Keratinocyte (primary cell): Measurements from ENCODE around the gene AIG1. TPM values are rescaled to one million over a fixed set of nuclear protein-coding genes. Genes with fewer than 3 reads are reported as not detected.
"Not testable (repeated sequence)": the region's sequence is repeated elsewhere in the genome, so short reads cannot be mapped to it uniquely, and the experiment has no call there.

Experiments used
- DNase-seq: peaks from one replicate; pipeline ENCODE4 v3.0.0-alpha.2; 2011; ENCODE audit warnings: low read depth, missing footprints, low spot score
- FAIRE-seq: peaks from 2 replicates; lab custom pipeline; 2011; peaks lifted over from hg19 to GRCh38; lab: Jason Lieb, UNC
- H2AFZ ChIP-seq: 2 replicates; pipeline ENCODE4 v1.6.0; 2012; ENCODE audit warnings: low read length, control low read depth, inconsistent platforms; ENCODE audit not compliant: control insufficient read depth
- H3K27ac ChIP-seq: 2 replicates; pipeline ENCODE4 v1.5.1; 2011; ENCODE audit warnings: low read length; ENCODE audit not compliant: control insufficient read depth, insufficient read depth
- H3K27me3 ChIP-seq: 3 replicates; pipeline ENCODE4 v1.6.0; 2011; ENCODE audit warnings: low read length; ENCODE audit not compliant: control insufficient read depth, insufficient read depth; ENCODE audit errors: extremely low read depth
- H3K36me3 ChIP-seq, 2 experiments: 2 replicates in 1 of 2; 3 replicates in 1 of 2; pipeline ENCODE4 v1.5.1; 2011; ENCODE audit warnings: low read length in 2 of 2, mild to moderate bottlenecking in 1 of 2; ENCODE audit not compliant: control insufficient read depth in 2 of 2, insufficient read depth in 2 of 2; ENCODE audit errors: extremely low read depth in 1 of 2
- H3K4me1 ChIP-seq: 3 replicates; pipeline ENCODE4 v1.5.1; 2011; ENCODE audit warnings: low read length; ENCODE audit not compliant: control insufficient read depth, insufficient read depth; ENCODE audit errors: extremely low read depth
- H3K4me2 ChIP-seq: 3 replicates; pipeline ENCODE4 v1.6.0; 2011; ENCODE audit warnings: low read depth, low read length; ENCODE audit not compliant: control insufficient read depth, insufficient read depth; ENCODE audit errors: extremely low read depth
- H3K4me3 ChIP-seq, 3 experiments: fragments of 200-600 bp in 1 of 3; sonication (generic) in 1 of 3; 2 replicates in 2 of 3; 3 replicates in 1 of 3; pipeline ENCODE4 v1.5.1; 2011 to 2016; ENCODE audit warnings: low read length in 3 of 3, mild to moderate bottlenecking in 3 of 3, control low read depth in 2 of 3, inconsistent platforms in 1 of 3, low read depth in 1 of 3, mixed read lengths in 1 of 3, mixed run types in 1 of 3, moderate library complexity in 1 of 3; ENCODE audit not compliant: control insufficient read depth in 2 of 3, insufficient read depth in 2 of 3; ENCODE audit errors: extremely low read depth in 1 of 3
- H3K79me2 ChIP-seq: 2 replicates; pipeline ENCODE4 v1.6.0; 2012; ENCODE audit warnings: low read length; ENCODE audit not compliant: control insufficient read depth, insufficient read depth
- H3K9ac ChIP-seq: 3 replicates; pipeline ENCODE4 v1.6.0; 2011; ENCODE audit warnings: low read length; ENCODE audit not compliant: control insufficient read depth, insufficient read depth; ENCODE audit errors: extremely low read depth
- H3K9me1 ChIP-seq: 3 replicates; pipeline ENCODE4 v1.6.0; 2011; ENCODE audit warnings: low read length; ENCODE audit not compliant: control insufficient read depth, insufficient read depth; ENCODE audit errors: extremely low read depth
- H3K9me3 ChIP-seq: 2 replicates; pipeline ENCODE4 v1.5.1; 2012; ENCODE audit warnings: low read depth, low read length; ENCODE audit not compliant: control insufficient read depth
- H4K20me1 ChIP-seq: 3 replicates; pipeline ENCODE4 v1.6.0; 2011; ENCODE audit warnings: low read length; ENCODE audit not compliant: control insufficient read depth, insufficient read depth; ENCODE audit errors: extremely low read depth
- EZH2 ChIP-seq: IDR thresholded peaks from one replicate; pipeline ENCODE4 v1.6.1; 2012; ENCODE audit warnings: inconsistent platforms, mild to moderate bottlenecking, low read length, moderate library complexity
- dilution Hi-C: fragments of 300-500 bp; cut with MboI; formaldehyde crosslinking; loops from one replicate; pipeline ENCODE4 v1.7.0; 2020; ENCODE audit warnings: low sequenced_read_pairs; ENCODE audit not compliant: extremely low pct_ligation_motif_present
- polyA plus RNA-seq, 5 experiments: library from polyadenylated mRNA; depleted of rRNA in 3 of 5; stranded (reverse) in 3 of 5; stranded (forward) in 1 of 5; unstranded in 1 of 5; fragments of >200 nt; gene quantifications; 1 replicate in 1 of 5; 2 replicates in 3 of 5; 3 replicates in 1 of 5; pipeline versions ENCODE4 v1.2.1 to v1.2.3, GENCODE V29; 2011 to 2012; ENCODE audit warnings: missing spikeins in 2 of 5, low read depth in 1 of 5, low replicate concordance in 1 of 5
- TF ChIP-seq, protein P1 (sequence below), 3 experiments: IDR thresholded peaks in 1 of 3; conservative IDR thresholded peaks in 1 of 3; optimal IDR thresholded peaks in 1 of 3; 2 replicates in 2 of 3; 3 replicates in 1 of 3; pipeline versions ENCODE3 to v1.5.1; 2011; ENCODE audit warnings: low read length in 3 of 3, mild to moderate bottlenecking in 3 of 3, moderate library complexity in 2 of 3, control low read depth in 1 of 3, inconsistent platforms in 1 of 3; ENCODE audit not compliant: insufficient read depth in 2 of 3; ENCODE audit errors: extremely low read depth in 1 of 3

The AIG1 gene
- polyA plus RNA-seq, 1 donor (not counting 4 experiments of a cell fraction or from before 2014, with no cell fraction given): 77.1 TPM

DNA sequence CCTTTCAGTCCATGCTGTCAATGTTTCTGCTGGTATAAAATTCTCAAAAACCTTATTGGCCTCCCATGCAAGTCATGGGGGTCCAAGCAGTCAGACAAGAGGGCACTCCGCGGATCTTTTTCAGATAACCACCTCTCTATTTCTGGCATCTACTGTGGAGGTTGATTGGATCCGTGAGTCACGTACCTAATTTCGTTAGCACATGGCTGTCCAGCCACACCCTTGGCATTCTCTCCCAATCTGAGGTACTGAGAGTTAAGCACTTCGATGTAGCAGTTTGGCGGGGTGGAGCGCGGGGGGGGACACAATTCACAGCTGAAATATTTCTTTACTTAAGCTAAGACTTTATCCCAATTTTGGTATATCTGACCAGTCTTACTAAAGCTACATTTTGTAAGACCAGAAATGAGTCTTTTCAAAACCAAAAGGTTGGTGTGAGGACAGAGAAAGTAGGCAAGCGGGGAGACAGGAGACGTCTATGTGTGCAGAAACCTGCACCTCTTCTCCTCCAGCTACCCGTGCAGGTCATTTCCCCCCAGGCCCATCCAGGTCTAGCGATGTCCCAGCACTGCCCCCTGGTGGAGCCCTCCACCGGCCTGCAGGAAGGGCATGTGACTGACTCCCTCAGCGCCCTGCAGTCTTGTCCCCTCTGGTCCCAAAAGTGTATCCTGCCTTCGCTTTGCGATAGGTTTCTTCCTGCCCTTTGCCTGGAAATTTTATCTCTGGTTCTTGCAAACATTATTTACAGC, 276.7 kb downstream of the AIG1 start:
- Histone ChIP-seq H3K9ac (peak overlapping the region; percentile 83), H4K20me1 (no peaks in the 10 kb centered on the region), H3K4me3 (peak overlapping the region in 2 of 3 experiments; percentile 30 to 43), H3K79me2 (peaks cover 6% of the 10 kb centered on the region), H3K9me1 (no peaks in the 10 kb centered on the region), H3K27ac (peak overlapping the region; percentile 99), H3K9me3 (no peaks in the 10 kb centered on the region), H3K27me3 (no peaks in the 10 kb centered on the region), H3K4me1 (peaks cover 69% of the 10 kb centered on the region), H3K4me2 (peak overlapping the region; percentile 76), H3K36me3 (peaks cover 1 to 10% of the 10 kb centered on the region in 2 experiments), H2AFZ (no peak overlapping the region)
- TF ChIP-seq EZH2: no peak
- TF ChIP-seq, protein P1, sequence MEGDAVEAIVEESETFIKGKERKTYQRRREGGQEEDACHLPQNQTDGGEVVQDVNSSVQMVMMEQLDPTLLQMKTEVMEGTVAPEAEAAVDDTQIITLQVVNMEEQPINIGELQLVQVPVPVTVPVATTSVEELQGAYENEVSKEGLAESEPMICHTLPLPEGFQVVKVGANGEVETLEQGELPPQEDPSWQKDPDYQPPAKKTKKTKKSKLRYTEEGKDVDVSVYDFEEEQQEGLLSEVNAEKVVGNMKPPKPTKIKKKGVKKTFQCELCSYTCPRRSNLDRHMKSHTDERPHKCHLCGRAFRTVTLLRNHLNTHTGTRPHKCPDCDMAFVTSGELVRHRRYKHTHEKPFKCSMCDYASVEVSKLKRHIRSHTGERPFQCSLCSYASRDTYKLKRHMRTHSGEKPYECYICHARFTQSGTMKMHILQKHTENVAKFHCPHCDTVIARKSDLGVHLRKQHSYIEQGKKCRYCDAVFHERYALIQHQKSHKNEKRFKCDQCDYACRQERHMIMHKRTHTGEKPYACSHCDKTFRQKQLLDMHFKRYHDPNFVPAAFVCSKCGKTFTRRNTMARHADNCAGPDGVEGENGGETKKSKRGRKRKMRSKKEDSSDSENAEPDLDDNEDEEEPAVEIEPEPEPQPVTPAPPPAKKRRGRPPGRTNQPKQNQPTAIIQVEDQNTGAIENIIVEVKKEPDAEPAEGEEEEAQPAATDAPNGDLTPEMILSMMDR (optimal IDR thresholded peaks at IDR 0.05 in 1 of 3, IDR thresholded peaks at IDR 0.05 in 1 of 3, conservative IDR thresholded peaks at IDR 0.05 in 1 of 3; ENCODE audit: extremely low read depth in 1 of 3, insufficient read depth in 2 of 3, low read length in 3 of 3): peak; percentile 88 to 90 (median 90)
- DNase-seq (peak; percentile 52), FAIRE-seq (peak; percentile 87)
- dilution Hi-C loops: no loop called here

DNA sequence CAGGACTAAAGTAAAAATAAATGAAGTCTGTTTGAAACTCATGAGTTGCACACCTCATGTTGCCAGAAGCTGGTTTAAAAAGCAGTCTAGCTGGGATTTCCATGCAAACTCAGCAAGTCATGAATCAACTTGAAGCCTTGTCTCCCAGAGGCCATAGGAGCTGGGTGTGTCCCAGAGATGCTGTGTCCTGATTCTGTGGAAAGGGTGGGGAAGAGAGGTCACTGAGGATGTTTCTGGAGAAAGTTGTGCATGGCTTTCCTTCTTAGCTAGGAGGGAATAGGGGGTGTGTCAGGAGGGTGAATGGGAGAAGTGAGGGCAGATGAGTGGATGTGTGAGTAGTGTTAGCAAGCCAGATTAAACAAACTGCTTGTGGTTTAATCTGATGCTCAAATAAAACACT, 278.5 kb downstream of the AIG1 start:
- TF ChIP-seq, protein P1 (optimal IDR thresholded peaks at IDR 0.05 in 1 of 3, IDR thresholded peaks at IDR 0.05 in 1 of 3, conservative IDR thresholded peaks at IDR 0.05 in 1 of 3; ENCODE audit: extremely low read depth in 1 of 3, insufficient read depth in 2 of 3, low read length in 3 of 3): no peak
- no peak for TF ChIP-seq EZH2
- H3K9me3 ChIP-seq: no peaks in the 10 kb centered on the region
- H4K20me1 ChIP-seq: no peaks in the 10 kb centered on the region
- peak overlapping the region; percentile 99 for H3K27ac ChIP-seq
- H3K4me2 ChIP-seq: peak overlapping the region; percentile 26
- dilution Hi-C loops: no loop called here
- H3K9ac ChIP-seq: peak overlapping the region; percentile 52
- peaks cover 1 to 10% of the 10 kb centered on the region in 2 experiments for H3K36me3 ChIP-seq
- no peaks in the 10 kb centered on the region for H3K9me1 ChIP-seq
- H3K27me3 ChIP-seq: no peaks in the 10 kb centered on the region
- peak; percentile 64 for DNase-seq
- peak; percentile 77 for FAIRE-seq
- H3K79me2 ChIP-seq: peaks cover 4% of the 10 kb centered on the region
- no peak overlapping the region for H3K4me3 ChIP-seq
- H2AFZ ChIP-seq: no peak overlapping the region
- peaks cover 53% of the 10 kb centered on the region for H3K4me1 ChIP-seq

DNA sequence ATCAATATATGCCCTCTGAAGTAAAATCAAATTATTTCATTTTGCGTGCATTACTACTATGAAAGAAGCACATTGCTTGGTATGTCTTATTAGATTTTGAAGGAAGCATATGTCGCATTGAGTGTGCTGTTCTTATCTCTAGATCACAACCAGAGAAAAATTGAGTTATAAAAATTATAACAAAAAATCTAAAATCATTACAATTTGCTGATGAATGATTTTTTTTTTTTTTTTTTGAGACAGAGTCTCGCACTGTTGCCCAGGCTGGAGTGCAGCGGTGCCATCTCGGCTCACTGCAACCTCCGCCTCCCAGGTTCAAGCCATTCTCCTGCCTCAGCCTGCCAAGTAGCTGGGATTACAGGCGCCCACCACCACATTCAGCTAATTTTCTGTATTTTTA, 284.8 kb downstream of the AIG1 start:
- H3K9me1 ChIP-seq, FAIRE-seq, H2AFZ ChIP-seq, H3K4me3 ChIP-seq, H3K36me3 ChIP-seq, H3K27ac ChIP-seq, H3K9me3 ChIP-seq, dilution Hi-C loops, DNase-seq, H3K79me2 ChIP-seq, H3K9ac ChIP-seq, H3K27me3 ChIP-seq, H3K4me1 ChIP-seq, H4K20me1 ChIP-seq, H3K4me2 ChIP-seq: not testable (repeated sequence)
